Neuron (in vitro differentiated cells): ENCODE results near the gene PRKCQ.
A peak's percentile ranks its signal among the peaks of the same experiment; 100 is the strongest.

Source experiments
- H2AFZ ChIP-seq: one replicate; pipeline ENCODE4 v1.6.1; 2013; ENCODE audit warnings: low read depth, mild to moderate bottlenecking, inconsistent platforms, low read length, moderate library complexity
- H3K27me3 ChIP-seq: one replicate; pipeline ENCODE4 v1.6.1; 2013; ENCODE audit warnings: low read length; ENCODE audit not compliant: insufficient read depth
- H3K36me3 ChIP-seq: one replicate; pipeline ENCODE4 v1.6.1; 2013; ENCODE audit warnings: low read length; ENCODE audit not compliant: insufficient read depth
- H3K4me1 ChIP-seq: one replicate; pipeline ENCODE4 v1.6.1; 2013; ENCODE audit warnings: low read length; ENCODE audit not compliant: insufficient read depth
- H3K4me3 ChIP-seq: 2 replicates; pipeline ENCODE4 v1.5.1; 2013; ENCODE audit warnings: mild to moderate bottlenecking, low read length, moderate library complexity
- H3K9me3 ChIP-seq: one replicate; pipeline ENCODE4 v1.6.1; 2013; ENCODE audit warnings: low read length

PRKCQ gene

GRCh38 chr10:6404127-6405072 lies 175.7 kb downstream of the PRKCQ start:
- H3K4me1 ChIP-seq, result no peaks in the 10 kb centered on the region
- no peak overlapping the region for H3K4me3 ChIP-seq
- H2AFZ ChIP-seq, result no peak overlapping the region
- H3K36me3 ChIP-seq, result no peaks in the 10 kb centered on the region
- no peaks in the 10 kb centered on the region for H3K9me3 ChIP-seq
- H3K27me3 ChIP-seq, result no peaks in the 10 kb centered on the region

DNA sequence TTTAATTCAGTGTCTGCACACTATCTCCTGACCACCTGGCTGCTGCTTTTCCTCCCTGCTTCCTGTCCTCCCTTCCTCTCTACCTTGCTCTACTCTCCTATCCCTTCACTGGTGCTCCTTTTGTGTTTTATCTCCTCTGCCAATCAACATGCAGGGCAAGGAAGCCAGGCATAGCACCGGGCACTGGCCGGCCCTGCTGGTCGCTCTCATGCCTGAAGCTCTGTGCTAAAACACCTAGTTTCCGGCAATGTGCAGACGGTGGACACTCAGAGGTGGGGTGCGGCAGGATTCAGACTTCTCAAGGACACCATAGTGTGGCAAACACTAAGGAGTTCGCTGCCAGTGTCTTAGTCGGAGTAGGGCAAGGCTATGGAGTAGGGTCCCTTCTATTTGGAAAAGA lies 177.1 kb downstream of the PRKCQ start:
- H3K27me3 ChIP-seq, result no peaks in the 10 kb centered on the region
- no peak overlapping the region for H3K4me3 ChIP-seq
- no peaks in the 10 kb centered on the region for H3K9me3 ChIP-seq
- H2AFZ ChIP-seq, result no peak overlapping the region
- no peaks in the 10 kb centered on the region for H3K36me3 ChIP-seq
- H3K4me1 ChIP-seq, result no peaks in the 10 kb centered on the region

DNA sequence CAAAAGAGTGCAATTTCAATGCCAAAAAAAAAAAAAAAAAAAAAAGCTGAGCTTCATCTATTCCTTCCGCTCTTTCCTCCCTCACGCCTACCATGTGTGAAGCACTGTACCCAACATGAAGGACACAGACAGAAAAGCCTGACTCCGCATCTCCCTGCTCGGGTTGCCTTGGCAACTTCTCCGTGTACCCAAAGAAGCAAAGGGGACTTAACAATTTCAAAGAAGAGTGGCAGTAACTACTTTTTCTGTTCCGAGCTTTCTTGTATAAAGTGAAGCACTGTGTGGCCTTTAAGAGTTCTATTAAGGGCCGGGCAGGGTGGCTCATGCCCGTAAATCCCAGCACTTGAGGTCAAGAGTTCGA lies 177.7 kb downstream of the PRKCQ start:
- H3K27me3 ChIP-seq, result no peaks in the 10 kb centered on the region
- no peaks in the 10 kb centered on the region for H3K9me3 ChIP-seq
- H2AFZ ChIP-seq, result peak overlapping the region; percentile 35
- H3K4me1 ChIP-seq, result no peaks in the 10 kb centered on the region
- no peak overlapping the region for H3K4me3 ChIP-seq
- H3K36me3 ChIP-seq, result no peaks in the 10 kb centered on the region

DNA sequence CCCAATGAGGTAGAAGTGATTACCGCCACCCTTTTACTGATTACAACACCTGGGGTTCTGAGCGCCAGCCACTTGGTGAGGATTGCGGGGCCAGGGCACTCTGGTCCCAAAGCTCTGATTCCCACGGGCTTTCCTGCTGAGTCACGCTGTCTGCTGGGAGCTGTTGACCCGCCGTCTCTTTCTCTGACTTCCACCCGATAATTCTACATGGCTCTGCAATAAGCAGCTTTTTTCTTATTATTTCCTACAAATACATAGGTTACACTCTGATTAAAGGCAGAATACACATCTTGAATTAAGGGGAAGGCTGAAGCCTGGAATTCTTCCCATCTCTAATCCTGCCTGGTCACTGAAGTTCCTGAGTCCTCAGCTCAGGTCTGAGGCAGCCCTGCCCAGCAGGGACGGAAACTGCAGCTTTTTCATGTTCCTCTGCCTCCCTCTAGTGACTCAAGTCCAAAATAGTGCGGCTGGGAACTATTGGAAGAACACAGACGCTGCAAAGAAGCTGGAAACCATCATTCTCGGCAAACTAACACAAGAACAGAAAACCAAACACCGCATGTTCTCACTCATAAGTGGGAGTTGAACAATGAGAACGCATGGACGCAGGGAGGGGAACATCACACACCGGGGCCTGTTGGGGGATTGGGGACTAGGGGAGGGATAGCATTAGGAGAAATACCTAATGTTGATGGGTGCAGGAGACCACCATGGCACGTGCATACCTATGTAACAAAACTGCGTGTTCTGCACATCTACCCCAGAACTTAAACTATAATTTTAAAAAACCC lies 178.3 kb downstream of the PRKCQ start:
- Histone ChIP-seq H3K9me3 (no peaks in the 10 kb centered on the region), H2AFZ (peak overlapping the region; percentile 35), H3K27me3 (no peaks in the 10 kb centered on the region), H3K36me3 (no peaks in the 10 kb centered on the region), H3K4me1 (no peaks in the 10 kb centered on the region), H3K4me3 (no peak overlapping the region)

DNA sequence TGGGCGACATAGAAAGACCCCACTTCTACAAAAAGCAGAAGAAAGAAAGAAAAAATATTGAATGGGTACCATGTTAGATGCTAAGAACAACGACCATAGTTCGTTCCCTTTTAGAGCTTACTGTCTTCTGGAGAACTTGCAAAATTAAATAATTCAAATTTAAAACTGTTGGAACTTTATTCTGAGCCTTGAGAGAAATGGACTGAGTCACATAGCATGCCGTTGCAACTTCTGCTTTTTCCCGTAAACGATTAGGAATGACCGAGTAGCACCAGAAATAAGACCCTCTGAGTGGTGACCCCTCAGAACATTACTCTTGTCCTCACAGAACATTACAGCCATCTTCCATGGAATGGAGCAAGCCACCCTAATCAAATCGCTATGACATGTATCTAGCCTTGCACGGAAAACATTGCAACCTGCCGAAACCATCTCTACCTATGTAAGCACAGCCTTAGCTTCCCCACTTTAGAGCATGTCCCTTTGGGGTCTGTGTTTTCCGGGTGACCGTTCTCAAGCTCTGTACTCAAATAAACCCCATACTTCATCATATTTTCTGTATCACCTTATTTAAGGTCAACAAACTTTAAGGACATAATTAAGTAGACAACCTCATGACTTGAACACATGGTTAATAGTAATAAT lies 179.1 kb downstream of the PRKCQ start:
- H3K4me3 ChIP-seq, result no peak overlapping the region
- H3K9me3 ChIP-seq, result no peaks in the 10 kb centered on the region

DNA sequence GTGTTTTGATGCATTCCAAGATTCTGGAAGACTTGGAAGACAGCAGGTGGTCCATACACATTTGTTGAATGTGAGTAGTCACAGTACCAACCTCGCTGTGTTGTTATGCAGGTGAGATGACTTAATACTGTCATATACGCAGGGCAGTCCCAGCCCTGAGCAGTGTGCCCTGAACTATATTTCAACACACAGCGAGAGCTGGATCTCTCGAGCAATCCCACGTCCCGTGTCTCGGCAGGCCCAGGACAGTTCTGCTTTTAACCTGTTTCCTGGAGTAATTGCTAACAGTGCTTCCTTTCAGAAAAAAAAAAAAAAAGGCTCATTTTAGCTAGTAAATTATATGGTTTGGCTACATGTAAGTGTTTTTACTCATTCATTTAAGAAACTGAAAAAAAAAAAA lies 179.7 kb downstream of the PRKCQ start:
- Histone ChIP-seq H3K36me3 (no peaks in the 10 kb centered on the region), H3K9me3 (no peaks in the 10 kb centered on the region), H3K27me3 (no peaks in the 10 kb centered on the region), H2AFZ (no peak overlapping the region), H3K4me1 (no peaks in the 10 kb centered on the region), H3K4me3 (no peak overlapping the region)

More for the DNA sequence above, 179.1 kb downstream of the PRKCQ start:
- Histone ChIP-seq H3K27me3 (no peaks in the 10 kb centered on the region), H2AFZ (no peak overlapping the region), H3K4me1 (no peaks in the 10 kb centered on the region), H3K36me3 (no peaks in the 10 kb centered on the region)

GRCh38 chr10:6399879-6400278 lies 180.2 kb downstream of the PRKCQ start:
- Histone ChIP-seq H3K27me3 (no peaks in the 10 kb centered on the region), H2AFZ (no peak overlapping the region), H3K4me1 (no peaks in the 10 kb centered on the region)

GRCh38 chr10:6399231-6399741 lies 180.8 kb downstream of the PRKCQ start:
- Histone ChIP-seq H3K4me3 (no peak overlapping the region), H3K4me1 (no peaks in the 10 kb centered on the region), H3K27me3 (no peaks in the 10 kb centered on the region), H3K36me3 (no peaks in the 10 kb centered on the region), H3K9me3 (no peaks in the 10 kb centered on the region), H2AFZ (no peak overlapping the region)

More at GRCh38 chr10:6399879-6400278, 180.2 kb downstream of the PRKCQ start:
- Histone ChIP-seq H3K36me3 (no peaks in the 10 kb centered on the region), H3K9me3 (no peaks in the 10 kb centered on the region), H3K4me3 (no peak overlapping the region)

DNA sequence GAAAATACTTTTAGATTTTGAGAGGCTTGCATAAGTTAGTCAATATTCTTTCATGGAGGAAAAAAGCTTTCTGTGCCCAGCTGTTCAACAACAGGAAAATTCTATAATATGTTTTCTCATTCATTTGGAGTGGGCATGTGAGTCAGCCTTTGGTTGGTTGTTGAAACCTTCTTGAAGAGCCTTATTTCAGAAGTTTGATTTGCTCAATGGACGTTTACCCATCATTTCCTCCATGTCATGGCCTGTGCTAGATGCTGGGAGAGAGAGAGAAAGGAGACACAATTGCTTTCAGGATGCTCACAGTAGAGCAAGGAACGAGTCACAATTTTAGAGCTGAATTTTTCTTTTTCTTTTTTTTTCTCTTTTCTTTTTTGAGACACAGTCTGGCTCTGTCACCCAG lies 181.7 kb downstream of the PRKCQ start:
- Histone ChIP-seq H3K4me1 (no peaks in the 10 kb centered on the region), H3K27me3 (no peaks in the 10 kb centered on the region), H3K9me3 (no peaks in the 10 kb centered on the region), H3K36me3 (no peaks in the 10 kb centered on the region), H3K4me3 (no peak overlapping the region), H2AFZ (no peak overlapping the region)

GRCh38 chr10:6396652-6397051 lies 183.4 kb downstream of the PRKCQ start:
- no peaks in the 10 kb centered on the region for H3K36me3 ChIP-seq
- H3K9me3 ChIP-seq, result no peaks in the 10 kb centered on the region
- no peak overlapping the region for H2AFZ ChIP-seq
- no peaks in the 10 kb centered on the region for H3K27me3 ChIP-seq
- no peaks in the 10 kb centered on the region for H3K4me1 ChIP-seq
- no peak overlapping the region for H3K4me3 ChIP-seq

GRCh38 chr10:6396226-6396625 lies 183.8 kb downstream of the PRKCQ start:
- no peaks in the 10 kb centered on the region for H3K36me3 ChIP-seq
- H3K9me3 ChIP-seq, result no peaks in the 10 kb centered on the region
- H3K27me3 ChIP-seq, result no peaks in the 10 kb centered on the region
- H3K4me3 ChIP-seq, result no peak overlapping the region
- H2AFZ ChIP-seq, result no peak overlapping the region
- no peaks in the 10 kb centered on the region for H3K4me1 ChIP-seq

GRCh38 chr10:6395606-6396005 lies 184.5 kb downstream of the PRKCQ start:
- H3K9me3 ChIP-seq, result no peaks in the 10 kb centered on the region
- H3K4me1 ChIP-seq, result no peaks in the 10 kb centered on the region
- H3K36me3 ChIP-seq, result no peaks in the 10 kb centered on the region
- no peak overlapping the region for H2AFZ ChIP-seq
- no peak overlapping the region for H3K4me3 ChIP-seq
- no peaks in the 10 kb centered on the region for H3K27me3 ChIP-seq

DNA sequence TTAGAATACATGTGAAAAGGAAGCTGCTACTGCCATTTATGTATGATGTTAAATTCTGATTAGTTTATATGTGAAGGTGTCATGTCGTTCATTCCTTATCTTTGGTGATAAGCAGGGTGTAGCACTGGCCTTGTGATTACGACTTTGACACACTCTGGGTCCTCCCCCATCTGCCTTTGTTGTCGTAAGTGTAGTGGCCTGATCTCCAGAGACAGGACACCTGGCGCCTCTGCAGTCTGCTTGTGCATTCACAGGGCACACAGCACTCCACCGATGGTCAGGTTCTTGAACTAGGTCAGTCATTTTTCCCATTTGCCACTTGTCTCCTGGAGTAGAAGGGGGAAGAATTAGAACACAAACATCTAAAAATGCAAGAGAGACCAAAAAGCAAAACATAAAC lies 186.0 kb downstream of the PRKCQ start:
- H3K36me3 ChIP-seq, result no peaks in the 10 kb centered on the region
- H3K4me3 ChIP-seq, result no peak overlapping the region
- H3K9me3 ChIP-seq, result no peaks in the 10 kb centered on the region
- no peak overlapping the region for H2AFZ ChIP-seq
- no peaks in the 10 kb centered on the region for H3K4me1 ChIP-seq
- H3K27me3 ChIP-seq, result no peaks in the 10 kb centered on the region
